WERI-Rb-1 (cell line): ENCODE data around the gene SPANXC.

ENCODE experiments used
- DNase-seq: peaks from one replicate; pipeline ENCODE4 v3.0.0-alpha.2; 2020
- H3K27ac ChIP-seq: fragments of 250-450 bp; sonication (Bioruptor Pico); 2 replicates; pipeline ENCODE4 v1.5.1; 2020; ENCODE audit warnings: mild to moderate bottlenecking, moderate library complexity
- H3K27me3 ChIP-seq: fragments of 250-450 bp; sonication (Bioruptor Pico); 2 replicates; pipeline ENCODE4 v1.5.1; 2021; ENCODE audit warnings: mild to moderate bottlenecking, low read depth, moderate library complexity; ENCODE audit not compliant: insufficient read depth, severe bottlenecking
- H3K36me3 ChIP-seq: fragments of 250-450 bp; sonication (Bioruptor Pico); 2 replicates; pipeline ENCODE4 v1.5.1; 2020; ENCODE audit warnings: mild to moderate bottlenecking, moderate library complexity
- H3K4me3 ChIP-seq: 2 replicates; pipeline ENCODE4 v1.5.1; 2011; ENCODE audit warnings: low read depth, mild to moderate bottlenecking, control low read depth, low read length
- H3K9me3 ChIP-seq: fragments of 250-450 bp; sonication (Bioruptor Pico); 2 replicates; pipeline ENCODE4 v1.5.1; 2021; ENCODE audit warnings: mild to moderate bottlenecking, moderate library complexity; ENCODE audit not compliant: severe bottlenecking
- CTCF ChIP-seq: IDR thresholded peaks from 2 replicates; pipeline ENCODE4 v1.5.1; 2011; ENCODE audit warnings: low read depth, mild to moderate bottlenecking, control low read depth, inconsistent platforms, low read length

SPANXC gene

GRCh38 chrX:141214196-141214595 is 28.1 kb downstream of the SPANXC start:
- H3K4me3 ChIP-seq, result no peak overlapping the region
- H3K36me3 ChIP-seq, result no peaks in the 10 kb centered on the region
- peaks cover 33% of the 10 kb centered on the region for H3K27me3 ChIP-seq
- TF ChIP-seq CTCF, result no peak
- H3K27ac ChIP-seq, result no peak overlapping the region
- no peak for DNase-seq
- no peaks in the 10 kb centered on the region for H3K9me3 ChIP-seq

DNA sequence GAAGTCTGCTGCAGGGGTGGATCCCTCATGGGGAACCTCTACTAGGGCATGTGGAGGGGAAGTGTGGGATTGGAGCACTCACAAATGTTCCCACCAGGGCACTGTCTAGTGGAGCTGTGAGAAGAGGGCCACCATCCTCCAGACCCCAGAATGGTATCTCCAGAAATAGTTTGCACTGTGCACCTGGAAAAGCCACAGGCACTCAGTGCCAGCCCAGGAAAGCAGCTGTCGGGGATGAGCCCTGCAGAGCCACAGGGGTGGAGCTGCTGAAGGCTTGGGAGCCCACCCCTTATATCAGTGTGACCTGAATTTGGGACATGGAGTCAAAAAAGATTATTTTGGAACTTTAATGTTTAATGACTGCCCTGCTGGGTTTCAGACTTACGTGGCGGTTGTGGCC is 40.4 kb downstream of the SPANXC start:
- no peak for TF ChIP-seq CTCF
- Histone ChIP-seq H3K9me3 (no peaks in the 10 kb centered on the region), H3K27ac (no peak overlapping the region), H3K36me3 (no peaks in the 10 kb centered on the region), H3K27me3 (peaks cover 49% of the 10 kb centered on the region), H3K4me3 (no peak overlapping the region)
- DNase-seq, result no peak
